CD4-positive, CD25-positive, alpha-beta regulatory T cell (primary cell): ENCODE measurements around the gene APOF. TPM values are rescaled to one million over a fixed set of nuclear protein-coding genes. Genes with fewer than 3 reads are reported as not detected.

Experiments used
- ATAC-seq, 2 donors: fragments of 150-1000 bp; cut with Tn5 transposase; one replicate each; pipeline ENCODE4 v1.10.0; 2021; ENCODE audit warnings: low read depth in 2 of 2, moderate number of reproducible peaks in 2 of 2, moderate library complexity in 1 of 2
- DNase-seq, 3 donors: peaks; one replicate each; pipeline versions ENCODE4 v3.0.0 to v3.0.0-alpha.2; 2012 to 2022; ENCODE audit warnings: mixed read lengths in 1 of 3
- H3K27ac ChIP-seq: one replicate; pipeline ENCODE4 v1.7.0; 2013; ENCODE audit warnings: mild to moderate bottlenecking, low read length; ENCODE audit not compliant: insufficient read depth, poor library complexity, severe bottlenecking
- H3K27me3 ChIP-seq: one replicate; pipeline ENCODE4 v1.7.0; 2013; ENCODE audit warnings: low read length; ENCODE audit not compliant: control insufficient read depth, insufficient read depth
- H3K36me3 ChIP-seq: one replicate; pipeline ENCODE4 v1.7.0; 2013; ENCODE audit warnings: mild to moderate bottlenecking, low read length, moderate library complexity; ENCODE audit not compliant: control insufficient read depth, insufficient read depth
- H3K4me1 ChIP-seq: 2 replicates; pipeline ENCODE4 v1.7.0; 2013; ENCODE audit warnings: mild to moderate bottlenecking, low read length; ENCODE audit not compliant: insufficient read depth, control insufficient read depth, poor library complexity, severe bottlenecking
- H3K4me3 ChIP-seq: one replicate; pipeline ENCODE4 v1.7.0; 2013; ENCODE audit warnings: low read depth, mild to moderate bottlenecking, low read length, moderate library complexity
- H3K9me3 ChIP-seq, 2 experiments: 1 replicate in 1 of 2; 2 replicates in 1 of 2; pipeline ENCODE4 v1.7.0; 2013; ENCODE audit warnings: low read length in 2 of 2, mild to moderate bottlenecking in 1 of 2, moderate library complexity in 1 of 2; ENCODE audit not compliant: control insufficient read depth in 2 of 2
- H3K27ac Mint-ChIP-seq, 3 donors: one replicate each; pipeline ENCODE4 v1.8.0; 2020 to 2022; ENCODE audit warnings: mild to moderate bottlenecking in 3 of 3, mixed read lengths in 3 of 3, moderate library complexity in 2 of 3
- H3K27me3 Mint-ChIP-seq: one replicate; pipeline ENCODE4 v1.8.0; 2022; ENCODE audit warnings: mild to moderate bottlenecking, mixed read lengths
- H3K36me3 Mint-ChIP-seq: one replicate; pipeline ENCODE4 v1.8.0; 2020; ENCODE audit warnings: mixed read lengths
- H3K4me1 Mint-ChIP-seq, 4 donors: one replicate each; pipeline ENCODE4 v1.8.0; 2020 to 2022; ENCODE audit warnings: mixed read lengths in 4 of 4, mild to moderate bottlenecking in 1 of 4
- H3K4me3 Mint-ChIP-seq, 4 donors: one replicate each; pipeline ENCODE4 v1.8.0; 2020 to 2022; ENCODE audit warnings: mild to moderate bottlenecking in 4 of 4, mixed read lengths in 4 of 4, moderate library complexity in 3 of 4
- H3K9me3 Mint-ChIP-seq, 7 donors: one replicate each; pipeline ENCODE4 v1.8.0; 2020 to 2022; ENCODE audit warnings: mixed read lengths in 7 of 7, mild to moderate bottlenecking in 3 of 7, moderate library complexity in 2 of 7
- polyA plus RNA-seq, 4 donors: library from polyadenylated mRNA; unstranded; fragments of 300-500 nt; fragmentation: Illumina TruSeq; gene quantifications; one replicate each; pipeline ENCODE4 v1.2.3, GENCODE V29; 2021
- total RNA-seq: library from RNA; stranded (reverse); gene quantifications from one replicate; pipeline ENCODE4 v1.2.3, GENCODE V29; 2022

APOF gene
- total and polyA plus RNA-seq, 5 donors from 2014 or later, result not detected

GRCh38 chr12:56377989-56378316 is 15.3 kb upstream of the APOF start:
- Histone ChIP-seq H3K27ac (no peak overlapping the region), H3K36me3 (no peaks in the 10 kb centered on the region), H3K9me3 (no peaks in the 10 kb centered on the region), H3K4me3 (no peak overlapping the region), H3K27me3 (peaks cover 3% of the 10 kb centered on the region), H3K4me1 (no peaks in the 10 kb centered on the region)
- H3K36me3 Mint-ChIP-seq, result no peaks in the 10 kb centered on the region
- H3K4me3 Mint-ChIP-seq, result no peak overlapping the region
- H3K9me3 Mint-ChIP-seq, result peaks cover 0 to 5% (median 0%) of the 10 kb centered on the region in 7 donors
- peaks cover 24% of the 10 kb centered on the region for H3K27me3 Mint-ChIP-seq
- DNase-seq (no peak), ATAC-seq (no peak)
- H3K27ac Mint-ChIP-seq, result no peak overlapping the region
- H3K4me1 Mint-ChIP-seq, result no peaks in the 10 kb centered on the region

DNA sequence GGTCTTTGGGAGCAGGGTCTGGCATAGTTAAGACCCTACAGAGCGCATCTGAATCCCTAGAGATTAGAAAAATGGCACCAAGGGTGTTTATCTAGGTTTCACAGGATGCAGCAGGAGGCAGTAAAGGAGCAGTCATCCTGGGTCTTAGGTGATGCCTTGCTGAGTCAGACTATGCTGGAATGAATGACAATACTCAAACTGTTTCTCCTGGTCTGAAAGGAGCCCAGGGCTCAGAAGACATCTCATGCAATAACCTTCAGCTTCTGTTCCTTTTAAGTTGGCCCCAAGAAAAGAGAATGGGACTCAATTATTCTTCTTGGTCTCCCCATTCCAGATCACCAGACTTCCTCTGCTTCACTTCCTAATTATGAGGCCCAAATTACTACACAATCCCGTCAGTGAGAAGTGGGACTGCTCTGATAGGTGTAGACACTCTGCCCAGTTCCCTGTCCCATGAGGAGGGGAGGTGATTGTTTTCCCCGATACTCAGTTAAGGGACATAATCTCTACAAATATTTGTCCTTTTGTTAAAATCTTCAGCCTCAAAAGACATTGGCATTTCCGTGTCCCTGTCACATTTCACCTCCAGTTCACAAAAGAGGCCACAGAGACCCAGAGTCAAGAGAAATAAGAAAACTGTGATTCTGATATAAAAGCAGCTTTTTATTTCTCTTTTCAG is 14.8 kb upstream of the APOF start:
- H3K27ac Mint-ChIP-seq, result no peak overlapping the region
- peaks cover 3% of the 10 kb centered on the region for H3K27me3 ChIP-seq
- H3K27me3 Mint-ChIP-seq, result peaks cover 28% of the 10 kb centered on the region
- ATAC-seq (no peak), DNase-seq (peak in 1 of 3 donors; percentile 10)
- no peaks in the 10 kb centered on the region for H3K4me1 ChIP-seq
- no peak overlapping the region for H3K4me3 ChIP-seq
- H3K9me3 Mint-ChIP-seq, result peaks cover 0 to 5% (median 0%) of the 10 kb centered on the region in 7 donors
- no peaks in the 10 kb centered on the region for H3K4me1 Mint-ChIP-seq
- no peak overlapping the region for H3K4me3 Mint-ChIP-seq
- H3K27ac ChIP-seq, result no peak overlapping the region
- H3K36me3 Mint-ChIP-seq, result no peaks in the 10 kb centered on the region
- no peaks in the 10 kb centered on the region for H3K36me3 ChIP-seq
- H3K9me3 ChIP-seq, result no peaks in the 10 kb centered on the region

GRCh38 chr12:56375598-56376434 is 13.2 kb upstream of the APOF start:
- DNase-seq, result no peak
- Histone ChIP-seq H3K9me3 (no peaks in the 10 kb centered on the region), H3K36me3 (no peaks in the 10 kb centered on the region), H3K27me3 (peaks cover 3% of the 10 kb centered on the region), H3K4me3 (no peak overlapping the region), H3K4me1 (no peaks in the 10 kb centered on the region), H3K27ac (no peak overlapping the region)
- peak in 1 of 2 donors; percentile 14 for ATAC-seq
- Mint-ChIP-seq H3K9me3 (peaks cover 0 to 5% (median 0%) of the 10 kb centered on the region in 7 donors), H3K4me1 (no peaks in the 10 kb centered on the region), H3K4me3 (no peak overlapping the region), H3K27ac (no peak overlapping the region), H3K27me3 (peaks cover 35% of the 10 kb centered on the region), H3K36me3 (no peaks in the 10 kb centered on the region)

DNA sequence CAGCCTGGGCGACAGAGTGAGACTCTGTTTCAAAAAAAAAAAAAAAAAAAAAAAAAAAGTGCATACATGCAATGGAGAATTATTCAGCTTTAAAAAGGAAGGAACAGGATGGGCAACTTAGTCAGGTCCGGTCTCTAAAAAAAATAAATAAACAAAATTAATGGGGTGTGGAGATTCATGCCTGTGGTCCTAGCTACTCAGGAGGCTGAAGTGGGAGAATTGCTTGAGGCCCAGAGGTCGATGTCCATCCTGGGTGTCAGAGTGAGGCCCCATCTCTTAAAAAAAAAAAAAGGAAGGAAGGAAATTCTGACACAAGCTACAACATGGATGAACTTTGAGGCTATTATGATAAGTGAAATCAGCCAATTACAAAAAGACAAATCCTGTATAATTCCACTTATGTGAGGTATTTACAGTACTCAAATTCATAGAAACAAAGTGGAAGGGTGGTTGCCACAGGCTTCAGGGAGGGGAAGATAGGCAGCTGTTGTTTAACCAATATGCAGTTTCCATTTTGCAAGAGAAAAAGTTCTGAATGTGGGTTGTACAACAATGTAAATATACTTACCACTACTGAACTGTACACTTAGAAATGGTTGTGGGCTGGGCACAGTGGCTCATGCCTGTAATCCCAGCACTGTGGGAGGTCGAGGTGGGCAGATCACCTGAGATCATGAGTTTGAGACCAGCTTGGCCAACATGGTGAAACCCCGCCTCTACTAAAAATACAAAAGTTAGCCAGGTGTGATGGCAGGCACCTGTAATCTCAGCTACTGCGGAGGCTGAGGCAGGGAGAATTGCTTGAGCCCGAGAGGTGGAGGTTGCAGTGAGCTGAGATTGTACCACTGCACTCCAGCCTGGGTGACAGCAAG is 12.3 kb upstream of the APOF start:
- Mint-ChIP-seq H3K4me3 (no peak overlapping the region), H3K9me3 (peaks cover 0 to 5% (median 0%) of the 10 kb centered on the region in 7 donors)

GRCh38 chr12:56373515-56373914 is 10.9 kb upstream of the APOF start:
- no peaks in the 10 kb centered on the region for H3K36me3 Mint-ChIP-seq
- no peak overlapping the region for H3K4me3 Mint-ChIP-seq
- no peak overlapping the region for H3K27ac ChIP-seq

More for the DNA sequence above, 12.3 kb upstream of the APOF start:
- Histone ChIP-seq H3K27me3 (peaks cover 3% of the 10 kb centered on the region), H3K4me1 (no peaks in the 10 kb centered on the region), H3K27ac (no peak overlapping the region), H3K36me3 (no peaks in the 10 kb centered on the region), H3K4me3 (no peak overlapping the region), H3K9me3 (no peaks in the 10 kb centered on the region)
- H3K27ac Mint-ChIP-seq, result no peak overlapping the region
- ATAC-seq (no peak), DNase-seq (no peak)
- H3K27me3 Mint-ChIP-seq, result peaks cover 35% of the 10 kb centered on the region
- no peaks in the 10 kb centered on the region for H3K4me1 Mint-ChIP-seq
- no peaks in the 10 kb centered on the region for H3K36me3 Mint-ChIP-seq

GRCh38 chr12:56366948-56367347 is 4.3 kb upstream of the APOF start:
- ATAC-seq (no peak), DNase-seq (no peak)
- no peaks in the 10 kb centered on the region for H3K36me3 ChIP-seq
- H3K27ac ChIP-seq, result no peak overlapping the region
- peaks cover 0 to 1% (median 0%) of the 10 kb centered on the region in 4 donors for H3K4me1 Mint-ChIP-seq
- H3K4me1 ChIP-seq, result no peaks in the 10 kb centered on the region
- H3K4me3 ChIP-seq, result no peak overlapping the region
- no peaks in the 10 kb centered on the region for H3K36me3 Mint-ChIP-seq
- H3K27me3 Mint-ChIP-seq, result peaks cover 16% of the 10 kb centered on the region
- H3K27me3 ChIP-seq, result no peaks in the 10 kb centered on the region
- H3K4me3 Mint-ChIP-seq, result peak overlapping the region in 1 of 4 donors; percentile 27
- no peaks in the 10 kb centered on the region for H3K9me3 ChIP-seq
- H3K9me3 Mint-ChIP-seq, result no peaks in the 10 kb centered on the region
- H3K27ac Mint-ChIP-seq, result no peak overlapping the region

More at GRCh38 chr12:56373515-56373914, 10.9 kb upstream of the APOF start:
- Mint-ChIP-seq H3K4me1 (no peaks in the 10 kb centered on the region), H3K9me3 (peaks cover 0 to 5% (median 0%) of the 10 kb centered on the region in 7 donors), H3K27ac (no peak overlapping the region), H3K27me3 (peaks cover 43% of the 10 kb centered on the region)
- H3K9me3 ChIP-seq, result no peaks in the 10 kb centered on the region
- no peak for ATAC-seq
- H3K27me3 ChIP-seq, result peaks cover 3% of the 10 kb centered on the region
- no peak overlapping the region for H3K4me3 ChIP-seq
- no peaks in the 10 kb centered on the region for H3K4me1 ChIP-seq
- DNase-seq, result no peak
- H3K36me3 ChIP-seq, result no peaks in the 10 kb centered on the region

- no peaks in the 10 kb centered on the region for H3K27me3 ChIP-seq
- H3K27me3 Mint-ChIP-seq, result no peaks in the 10 kb centered on the region
- peak overlapping the region; percentile 88 for H3K4me3 ChIP-seq
- H3K4me3 Mint-ChIP-seq, result peak overlapping the region; percentile 91 to 97 (median 94)
- DNase-seq, result no peak
- no peak overlapping the region for H3K27ac ChIP-seq
- no peaks in the 10 kb centered on the region for H3K9me3 ChIP-seq
- peak overlapping the region; percentile 93 to 98 (median 96) for H3K27ac Mint-ChIP-seq
- peaks cover 0 to 36% (median 23%) of the 10 kb centered on the region in 4 donors for H3K4me1 Mint-ChIP-seq
- peaks cover 26% of the 10 kb centered on the region for H3K4me1 ChIP-seq
- H3K9me3 Mint-ChIP-seq, result no peaks in the 10 kb centered on the region
- no peaks in the 10 kb centered on the region for H3K36me3 Mint-ChIP-seq
- H3K36me3 ChIP-seq, result peaks cover under 1% of the 10 kb centered on the region
- ATAC-seq, result no peak
Observed at GRCh38 chr12:56361487-56362129, 1.0 kb downstream of the APOF start.
